Lower leg skin (tissue), 3 donors: ENCODE data around the gene PLIN4.

ENCODE experiments used
- CTCF ChIP-seq, 3 donors: fragments of 450-650 bp; IDR thresholded peaks; one replicate each; pipeline ENCODE4 v1.5.1; 2016; ENCODE audit warnings: antibody characterized with exemption in 3 of 3, mild to moderate bottlenecking in 3 of 3, moderate library complexity in 2 of 3
- POLR2A ChIP-seq, 2 donors: fragments of 450-650 bp; IDR thresholded peaks; one replicate each; pipeline ENCODE4 v1.6.1; 2016 to 2017; ENCODE audit warnings: antibody characterized with exemption in 2 of 2, mild to moderate bottlenecking in 1 of 2, moderate library complexity in 1 of 2

GRCh38 chr19:4525563-4526002 lies 7.3 kb upstream of the PLIN4 start:
- no peak for TF ChIP-seq CTCF (IDR thresholded peaks at IDR 0.05)
- TF ChIP-seq POLR2A (IDR thresholded peaks at IDR 0.05), result no peak
